Tibial artery (tissue), 4 donors: ENCODE data around the gene SRM.

Experiments used
- DNase-seq, 2 donors: peaks; one replicate each; pipeline ENCODE4 v3.0.0-alpha.2; 2019
- H3K27ac ChIP-seq, 2 donors: fragments of 200-600 bp; sonication (generic) in 1 of 2; 1 replicate in 1 of 2; 2 replicates in 1 of 2; pipeline ENCODE4 v1.5.1; 2018 to 2019; ENCODE audit warnings: mild to moderate bottlenecking in 1 of 2
- H3K27me3 ChIP-seq, 2 donors: fragments of 200-600 bp; sonication (generic) in 1 of 2; one replicate each; pipeline versions ENCODE4 v1.5.1 to v1.6.0; 2016 to 2019
- H3K36me3 ChIP-seq, 3 donors: fragments of 200-600 bp; sonication (generic) in 2 of 3; one replicate each; pipeline ENCODE4 v1.5.1; 2016 to 2019; ENCODE audit warnings: mild to moderate bottlenecking in 2 of 3
- H3K4me1 ChIP-seq, 4 donors: fragments of 200-600 bp; sonication (generic) in 2 of 4; 1 replicate in 3 of 4; 2 replicates in 1 of 4; pipeline ENCODE4 v1.5.1; 2016 to 2019
- H3K4me3 ChIP-seq, 2 donors: fragments of 200-600 bp; sonication (generic) in 1 of 2; 1 replicate in 1 of 2; 2 replicates in 1 of 2; pipeline ENCODE4 v1.5.1; 2018 to 2019; ENCODE audit warnings: mild to moderate bottlenecking in 2 of 2
- H3K9me3 ChIP-seq, 3 donors: fragments of 200-600 bp; sonication (generic) in 1 of 3; one replicate each; pipeline ENCODE4 v1.5.1; 2016 to 2019
- CTCF ChIP-seq, 2 experiments: fragments of 200-600 bp in 1 of 2; fragments of 450-650 bp in 1 of 2; IDR thresholded peaks; one replicate each; pipeline ENCODE4 v1.5.1; 2017 to 2019; ENCODE audit warnings: antibody characterized with exemption in 2 of 2, mild to moderate bottlenecking in 1 of 2, moderate library complexity in 1 of 2
- intact Hi-C: fragments of 100-400 bp; cut with DNase I; formaldehyde crosslinking; loops from one replicate; pipeline ENCODE4 v1.15.0; 2023; ENCODE audit warnings: low total_unique reads

Gene SRM

DNA sequence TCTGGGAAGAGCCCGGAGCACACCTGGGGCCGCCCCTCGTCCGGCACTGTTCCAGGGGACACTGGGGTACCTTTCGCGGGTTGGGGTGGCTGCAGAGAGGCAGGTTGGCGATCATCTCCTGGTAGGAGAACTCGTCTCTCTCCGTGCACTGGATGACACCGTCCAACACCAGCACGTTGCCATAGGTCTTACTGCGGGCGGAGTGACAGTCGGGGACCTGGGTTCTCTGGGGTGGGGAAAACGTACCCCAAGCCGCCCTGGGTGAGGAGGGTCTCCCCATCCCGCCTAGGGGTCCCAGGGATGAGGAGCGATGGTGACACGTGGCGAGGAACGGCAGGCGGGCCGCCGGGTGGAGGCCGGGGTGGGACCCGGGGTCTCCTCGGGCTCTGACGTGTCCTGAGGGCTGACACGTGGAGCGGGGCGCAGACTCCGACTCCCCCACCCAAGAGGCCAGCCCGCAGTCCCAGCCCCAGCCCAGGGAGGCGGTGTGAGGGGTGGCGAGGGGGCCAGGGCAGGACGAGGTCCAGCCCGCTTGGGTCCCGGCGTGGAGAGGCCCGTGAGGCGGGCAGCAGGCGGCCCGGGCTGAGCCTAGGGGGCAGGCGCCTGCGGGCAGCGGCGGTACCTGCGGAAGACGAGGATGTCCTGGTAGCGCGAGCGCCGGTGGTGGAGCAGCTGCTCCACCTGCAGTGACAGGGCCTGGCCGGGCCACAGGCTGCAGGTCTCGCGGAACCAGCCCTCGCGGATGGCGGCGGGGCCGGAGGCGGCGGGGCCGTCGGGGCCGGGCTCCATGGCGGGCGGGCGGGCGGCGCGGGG lies 457 bp downstream of the SRM start:
- DNase-seq: no peak
- H3K4me3 ChIP-seq: peak overlapping the region; percentile 92 to 99
- intact Hi-C loops: no loop called here

DNA sequence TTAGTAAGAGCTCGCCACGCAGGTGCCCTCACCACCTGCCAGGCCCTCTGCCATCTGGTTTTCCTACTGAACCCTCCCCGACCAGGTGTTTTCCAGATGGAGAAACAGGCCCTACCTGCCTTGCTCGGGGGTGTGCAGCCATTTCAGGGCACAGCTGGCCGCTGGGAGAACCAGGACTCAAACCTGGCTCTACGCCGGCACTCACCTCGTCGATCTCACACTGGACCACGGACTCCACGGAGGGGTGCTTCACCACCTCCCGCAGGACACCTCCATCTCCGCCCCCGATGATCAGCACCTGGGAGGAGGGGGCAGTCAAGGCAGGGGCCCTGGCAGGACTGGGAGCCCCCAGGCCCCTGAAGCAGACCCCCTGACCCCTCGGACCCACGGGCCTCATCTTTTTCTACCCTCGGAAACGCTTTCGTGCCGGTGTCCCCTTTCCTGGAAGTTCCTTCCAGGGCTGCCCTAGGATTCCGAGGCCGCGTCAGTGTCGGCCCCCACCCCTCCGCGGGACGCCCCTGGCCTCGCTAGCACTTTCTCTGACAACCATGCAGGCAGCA lies 1.1 kb downstream of the SRM start:
- no peaks in the 10 kb centered on the region for H3K27me3 ChIP-seq
- intact Hi-C loops: no loop called here
- peak overlapping the region; percentile 92 to 99 for H3K4me3 ChIP-seq
- H3K4me1 ChIP-seq: peaks cover 0 to 26% (median 22%) of the 10 kb centered on the region in 4 donors
- TF ChIP-seq CTCF (IDR thresholded peaks at IDR 0.05): no peak
- H3K9me3 ChIP-seq: no peaks in the 10 kb centered on the region
- no peak for DNase-seq
- peak overlapping the region; percentile 56 to 78 for H3K27ac ChIP-seq
- peaks cover 20 to 52% (median 26%) of the 10 kb centered on the region in 3 donors for H3K36me3 ChIP-seq

More for the DNA sequence above, 457 bp downstream of the SRM start:
- peaks cover 0 to 26% (median 22%) of the 10 kb centered on the region in 4 donors for H3K4me1 ChIP-seq
- no peaks in the 10 kb centered on the region for H3K27me3 ChIP-seq
- no peaks in the 10 kb centered on the region for H3K9me3 ChIP-seq
- H3K27ac ChIP-seq: peak overlapping the region; percentile 56 to 78
- no peak for TF ChIP-seq CTCF (IDR thresholded peaks at IDR 0.05)
- peaks cover 20 to 51% (median 26%) of the 10 kb centered on the region in 3 donors for H3K36me3 ChIP-seq

DNA sequence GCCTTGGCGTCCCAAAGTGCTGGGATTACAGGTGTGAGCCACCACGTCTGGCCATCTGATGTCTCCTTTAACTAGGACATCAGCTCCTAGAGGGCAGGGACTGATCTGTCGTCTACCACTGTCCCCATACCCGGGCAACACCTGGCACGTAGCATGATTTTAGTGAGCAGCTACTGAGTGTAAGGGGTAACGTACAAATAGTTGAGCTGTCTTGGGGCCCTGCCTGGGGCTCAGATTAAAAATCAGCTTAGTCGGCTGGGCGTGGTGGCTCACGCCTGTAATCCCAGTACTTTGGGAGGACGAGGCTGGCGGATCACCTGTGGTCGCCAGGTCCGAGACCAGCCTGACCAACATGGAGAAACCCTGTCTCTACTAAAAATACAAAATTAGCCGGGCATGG lies 1.8 kb downstream of the SRM start:
- intact Hi-C loops: no loop called here
- no peaks in the 10 kb centered on the region for H3K9me3 ChIP-seq
- H3K4me1 ChIP-seq: peaks cover 0 to 30% (median 22%) of the 10 kb centered on the region in 4 donors
- TF ChIP-seq CTCF (IDR thresholded peaks at IDR 0.05): no peak
- no peak overlapping the region for H3K4me3 ChIP-seq
- DNase-seq: no peak
- H3K27ac ChIP-seq: no peak overlapping the region
- peaks cover 20 to 46% (median 26%) of the 10 kb centered on the region in 3 donors for H3K36me3 ChIP-seq
- H3K27me3 ChIP-seq: no peaks in the 10 kb centered on the region

GRCh38 chr1:11057477-11057876 lies 2.3 kb downstream of the SRM start:
- Histone ChIP-seq H3K36me3 (peaks cover 20 to 44% (median 26%) of the 10 kb centered on the region in 3 donors), H3K4me3 (no peak overlapping the region), H3K27me3 (no peaks in the 10 kb centered on the region), H3K4me1 (peaks cover 0 to 35% (median 22%) of the 10 kb centered on the region in 4 donors), H3K27ac (no peak overlapping the region), H3K9me3 (no peaks in the 10 kb centered on the region)
- TF ChIP-seq CTCF (IDR thresholded peaks at IDR 0.05): no peak
- intact Hi-C loops: no loop called here
- DNase-seq: no peak

DNA sequence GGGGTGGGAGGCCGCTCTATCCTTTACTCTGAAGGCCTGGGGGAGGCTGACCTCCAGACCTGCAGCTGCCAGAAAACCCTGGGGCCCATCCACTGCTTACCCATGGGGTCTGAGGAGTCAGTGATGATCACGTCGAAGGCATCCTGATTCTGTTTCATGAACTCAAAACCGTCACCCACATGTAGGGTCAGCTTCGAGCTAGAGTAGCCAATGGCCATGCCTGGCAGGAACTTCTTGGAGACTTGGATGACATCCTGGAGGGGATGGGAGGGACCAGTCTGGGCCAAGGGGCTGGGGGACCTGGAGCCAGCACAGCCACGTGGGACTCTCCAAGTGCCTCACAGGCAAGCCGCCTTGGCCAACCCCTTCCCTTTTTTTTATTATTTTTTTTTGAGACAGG lies 3.3 kb downstream of the SRM start:
- TF ChIP-seq CTCF (IDR thresholded peaks at IDR 0.05): no peak
- DNase-seq: no peak
- peaks cover 20 to 44% (median 26%) of the 10 kb centered on the region in 3 donors for H3K36me3 ChIP-seq
- no peaks in the 10 kb centered on the region for H3K9me3 ChIP-seq
- intact Hi-C loops: no loop called here
- no peak overlapping the region for H3K27ac ChIP-seq
- peaks cover 0 to 31% (median 19%) of the 10 kb centered on the region in 4 donors for H3K4me1 ChIP-seq
- no peak overlapping the region for H3K4me3 ChIP-seq
- H3K27me3 ChIP-seq: no peaks in the 10 kb centered on the region
